H1 (cell line): Measurements from ENCODE around the gene CLPTM1L.

Source experiments
- CREB1 ChIP-seq: IDR thresholded peaks from 2 replicates; pipeline ENCODE4 v1.6.1; 2012; ENCODE audit warnings: inconsistent platforms
- EZH2 ChIP-seq: fragments of 200-600 bp; sonication (generic); IDR thresholded peaks from 2 replicates; pipeline ENCODE4 v1.7.1; 2012; ENCODE audit warnings: low read depth, mild to moderate bottlenecking, moderate library complexity, low read length, inconsistent platforms; ENCODE audit not compliant: severe bottlenecking
- KDM4A ChIP-seq: IDR thresholded peaks from one replicate; pipeline ENCODE4 v1.7.1; 2012; ENCODE audit warnings: low read depth, mild to moderate bottlenecking, moderate library complexity, low read length, inconsistent platforms; ENCODE audit not compliant: severe bottlenecking
- POLR2A ChIP-seq, 2 experiments: IDR thresholded peaks; 1 replicate in 1 of 2; 2 replicates in 1 of 2; pipeline ENCODE4 v1.6.1; 2011; ENCODE audit warnings: low read depth in 2 of 2, low read length in 2 of 2, mild to moderate bottlenecking in 2 of 2; ENCODE audit errors: control extremely low read depth in 1 of 2
- POLR2AphosphoS5 ChIP-seq: IDR thresholded peaks from 2 replicates; pipeline ENCODE4 v1.6.1; 2011; ENCODE audit warnings: low read depth, low read length
- SAP30 ChIP-seq: fragments of 300-600 bp; sonication (generic); IDR thresholded peaks from 2 replicates; pipeline ENCODE4 v1.7.1; 2012; ENCODE audit warnings: low read length, moderate library complexity, mild to moderate bottlenecking, inconsistent platforms; ENCODE audit not compliant: insufficient read depth, insufficient replicate concordance
- YY1 ChIP-seq: IDR thresholded peaks from 2 replicates; pipeline ENCODE4 v1.6.1; 2011; ENCODE audit warnings: low read depth, mild to moderate bottlenecking, low read length
- TF ChIP-seq, protein P1 (sequence below), 3 experiments: IDR thresholded peaks; 1 replicate in 2 of 3; 2 replicates in 1 of 3; pipeline versions ENCODE4 v1.5.1 to v1.6.1; 2011; ENCODE audit warnings: low read length in 3 of 3, mild to moderate bottlenecking in 3 of 3, inconsistent platforms in 2 of 3, low read depth in 1 of 3, moderate library complexity in 1 of 3; ENCODE audit not compliant: insufficient read depth in 1 of 3; ENCODE audit errors: control extremely low read depth in 1 of 3

DNA sequence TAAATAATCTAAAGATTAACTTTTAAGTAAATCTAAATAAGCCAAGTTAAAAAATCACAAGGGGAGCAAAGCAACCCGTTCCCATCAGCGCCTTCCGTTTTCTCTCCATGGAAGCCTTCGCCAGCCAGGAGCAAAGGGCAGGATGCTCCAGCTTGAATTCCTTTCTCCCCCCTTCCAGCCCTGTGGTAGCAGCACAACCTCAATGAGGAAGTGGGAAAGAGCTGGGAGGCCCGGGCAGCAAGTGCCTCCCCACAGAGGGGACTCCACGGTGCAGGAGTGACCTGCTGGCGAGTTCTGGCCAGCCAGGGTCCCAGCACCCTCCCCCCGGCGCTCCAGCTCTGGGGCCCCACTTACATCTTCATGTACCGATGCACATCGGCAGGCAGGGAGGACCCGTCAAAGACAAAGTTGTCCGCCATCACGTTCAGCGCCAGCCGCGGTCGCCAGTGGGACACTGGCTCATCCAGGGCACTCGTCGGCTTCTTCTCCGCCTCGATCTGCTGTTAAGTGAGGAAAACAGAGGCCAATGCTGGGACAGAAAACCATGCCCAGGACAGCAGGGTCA, 6.3 kb downstream of the CLPTM1L start:
- TF ChIP-seq EZH2, result no peak
- TF ChIP-seq POLR2A (IDR thresholded peaks at IDR 0.05; ENCODE audit: control extremely low read depth in 1 of 2, low read depth in 2 of 2, low read length in 2 of 2), result no peak
- TF ChIP-seq, protein P1, sequence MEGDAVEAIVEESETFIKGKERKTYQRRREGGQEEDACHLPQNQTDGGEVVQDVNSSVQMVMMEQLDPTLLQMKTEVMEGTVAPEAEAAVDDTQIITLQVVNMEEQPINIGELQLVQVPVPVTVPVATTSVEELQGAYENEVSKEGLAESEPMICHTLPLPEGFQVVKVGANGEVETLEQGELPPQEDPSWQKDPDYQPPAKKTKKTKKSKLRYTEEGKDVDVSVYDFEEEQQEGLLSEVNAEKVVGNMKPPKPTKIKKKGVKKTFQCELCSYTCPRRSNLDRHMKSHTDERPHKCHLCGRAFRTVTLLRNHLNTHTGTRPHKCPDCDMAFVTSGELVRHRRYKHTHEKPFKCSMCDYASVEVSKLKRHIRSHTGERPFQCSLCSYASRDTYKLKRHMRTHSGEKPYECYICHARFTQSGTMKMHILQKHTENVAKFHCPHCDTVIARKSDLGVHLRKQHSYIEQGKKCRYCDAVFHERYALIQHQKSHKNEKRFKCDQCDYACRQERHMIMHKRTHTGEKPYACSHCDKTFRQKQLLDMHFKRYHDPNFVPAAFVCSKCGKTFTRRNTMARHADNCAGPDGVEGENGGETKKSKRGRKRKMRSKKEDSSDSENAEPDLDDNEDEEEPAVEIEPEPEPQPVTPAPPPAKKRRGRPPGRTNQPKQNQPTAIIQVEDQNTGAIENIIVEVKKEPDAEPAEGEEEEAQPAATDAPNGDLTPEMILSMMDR (IDR thresholded peaks at IDR 0.05; ENCODE audit: control extremely low read depth in 1 of 3, insufficient read depth in 1 of 3, low read depth in 1 of 3, low read length in 3 of 3), result no peak
- TF ChIP-seq POLR2AphosphoS5, result no peak
- TF ChIP-seq KDM4A, result no peak
- no peak for TF ChIP-seq YY1
- no peak for TF ChIP-seq CREB1
- TF ChIP-seq SAP30, result no peak
